NT2/D1 (cell line): Measurements from ENCODE around the gene NES.

Experiments
- DNase-seq: peaks from one replicate; pipeline ENCODE4 v3.0.0-alpha.2; 2011; ENCODE audit warnings: low read depth, low spot score
- H3K27me3 ChIP-seq: 2 replicates; pipeline ENCODE4 v1.6.0; 2011; ENCODE audit warnings: mild to moderate bottlenecking; ENCODE audit not compliant: insufficient read length, insufficient read depth
- H3K36me3 ChIP-seq: 2 replicates; pipeline ENCODE4 v1.6.1; 2011; ENCODE audit warnings: mild to moderate bottlenecking, low read length, mixed read lengths; ENCODE audit not compliant: insufficient read depth, insufficient read length
- H3K4me1 ChIP-seq: 2 replicates; pipeline ENCODE4 v1.5.1; 2011; ENCODE audit not compliant: insufficient read depth, insufficient read length
- H3K4me3 ChIP-seq: 2 replicates; pipeline ENCODE4 v1.5.1; 2011; ENCODE audit warnings: low read depth; ENCODE audit not compliant: insufficient read length
- H3K9ac ChIP-seq: 2 replicates; pipeline ENCODE4 v1.6.0; 2011; ENCODE audit warnings: low read depth; ENCODE audit not compliant: insufficient read length
- H3K9me3 ChIP-seq: 2 replicates; pipeline ENCODE4 v1.5.1; 2011; ENCODE audit warnings: mild to moderate bottlenecking, low read length; ENCODE audit not compliant: insufficient read depth
- SUZ12 ChIP-seq: IDR thresholded peaks from 2 replicates; pipeline ENCODE4 v1.6.1; 2011; ENCODE audit not compliant: insufficient read length, insufficient read depth; ENCODE audit errors: extremely low read depth
- YY1 ChIP-seq: IDR thresholded peaks from 2 replicates; pipeline ENCODE4 v1.6.1; 2011; ENCODE audit not compliant: insufficient read length, insufficient read depth
- ZNF274 ChIP-seq: IDR thresholded peaks from 2 replicates; pipeline ENCODE4 v1.6.1; 2011; ENCODE audit warnings: mild to moderate bottlenecking, low read depth, low read length

Gene NES

GRCh38 chr1:156700736-156701531 lies 23.7 kb upstream of the NES start:
- Histone ChIP-seq H3K4me1 (peaks cover 17% of the 10 kb centered on the region), H3K27me3 (no peaks in the 10 kb centered on the region), H3K4me3 (no peak overlapping the region), H3K9me3 (no peaks in the 10 kb centered on the region; the same call in 1 of the 2 replicates), H3K9ac (peak overlapping the region; percentile 4), H3K36me3 (peaks cover 57% of the 10 kb centered on the region)
- TF ChIP-seq SUZ12: no peak
- no peak for TF ChIP-seq ZNF274
- no peak for TF ChIP-seq YY1
- DNase-seq: no peak

GRCh38 chr1:156698995-156699394 lies 21.8 kb upstream of the NES start:
- Histone ChIP-seq H3K4me1 (peaks cover 24% of the 10 kb centered on the region), H3K27me3 (no peaks in the 10 kb centered on the region), H3K9me3 (no peaks in the 10 kb centered on the region; the same call in 1 of the 2 replicates), H3K36me3 (peaks cover 53% of the 10 kb centered on the region), H3K4me3 (no peak overlapping the region), H3K9ac (no peak overlapping the region)
- no peak for DNase-seq
- TF ChIP-seq ZNF274 (no peak), YY1 (no peak), SUZ12 (no peak)

- Histone ChIP-seq H3K4me1 (peaks cover 24% of the 10 kb centered on the region), H3K4me3 (no peak overlapping the region), H3K9me3 (no peaks in the 10 kb centered on the region; the same call in 1 of the 2 replicates), H3K27me3 (no peaks in the 10 kb centered on the region), H3K36me3 (peaks cover 39% of the 10 kb centered on the region), H3K9ac (no peak overlapping the region)
- DNase-seq: no peak
- TF ChIP-seq SUZ12 (no peak), YY1 (no peak), ZNF274 (no peak)
Observed at GRCh38 chr1:156697481-156697880, 20.3 kb upstream of the NES start.

- Histone ChIP-seq H3K4me3 (no peak overlapping the region), H3K36me3 (peaks cover 37% of the 10 kb centered on the region), H3K4me1 (peaks cover 31% of the 10 kb centered on the region), H3K9me3 (no peaks in the 10 kb centered on the region; the same call in 1 of the 2 replicates), H3K27me3 (no peaks in the 10 kb centered on the region), H3K9ac (no peak overlapping the region)
- no peak for DNase-seq
- TF ChIP-seq SUZ12: no peak
- no peak for TF ChIP-seq YY1
- TF ChIP-seq ZNF274: no peak
Observed at GRCh38 chr1:156696755-156697154, 19.5 kb upstream of the NES start.

- H3K9ac ChIP-seq: peak overlapping the region; percentile 64
- no peak for DNase-seq
- H3K4me3 ChIP-seq: no peak overlapping the region
- no peaks in the 10 kb centered on the region for H3K27me3 ChIP-seq
- TF ChIP-seq YY1 (no peak), ZNF274 (no peak), SUZ12 (no peak)
- H3K4me1 ChIP-seq: peaks cover 38% of the 10 kb centered on the region
- H3K36me3 ChIP-seq: peaks cover 16% of the 10 kb centered on the region
- H3K9me3 ChIP-seq: no peaks in the 10 kb centered on the region
Observed at GRCh38 chr1:156694690-156694962, 17.4 kb upstream of the NES start.

GRCh38 chr1:156693848-156694689 lies 16.9 kb upstream of the NES start:
- H3K36me3 ChIP-seq: peaks cover 10% of the 10 kb centered on the region
- DNase-seq: no peak
- H3K4me3 ChIP-seq: peak overlapping the region; percentile 21
- H3K9me3 ChIP-seq: no peaks in the 10 kb centered on the region
- H3K27me3 ChIP-seq: no peaks in the 10 kb centered on the region
- H3K4me1 ChIP-seq: peaks cover 38% of the 10 kb centered on the region
- H3K9ac ChIP-seq: peak overlapping the region; percentile 64
- TF ChIP-seq ZNF274 (no peak), YY1 (no peak), SUZ12 (no peak)
